IPS DF 4.7 (cell line): ENCODE data around the gene LEMD1.
"Not testable (repeated sequence)": the region's sequence is repeated elsewhere in the genome, so short reads cannot be mapped to it uniquely, and the experiment has no call there.

Source experiments
- DNase-seq: peaks from one replicate; pipeline ENCODE4 v3.0.0-alpha.2; 2013; ENCODE audit warnings: low spot score; ENCODE audit errors: extremely low read depth

The LEMD1 gene

DNA sequence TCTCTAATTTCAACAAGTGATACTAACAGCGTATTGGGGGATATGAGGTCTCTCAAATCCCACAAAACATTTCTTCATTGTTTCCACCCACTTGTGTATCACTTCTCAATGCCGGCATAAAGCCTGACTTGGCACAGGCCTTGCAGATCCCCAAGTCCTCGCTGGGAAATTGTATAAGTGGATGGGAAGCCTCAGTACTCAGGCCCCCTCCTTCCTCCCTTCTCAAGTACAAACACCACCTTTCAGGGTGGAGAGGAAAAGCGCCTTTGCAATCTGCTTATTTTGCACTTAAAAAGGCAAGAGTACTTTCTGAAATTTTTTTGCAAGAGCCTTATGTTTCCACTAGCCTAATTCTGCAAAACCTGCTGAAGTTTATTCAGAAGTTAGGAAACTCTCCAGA is 39.3 kb downstream of the LEMD1 start:
- DNase-seq, result no peak

- no peak for DNase-seq
Measured at GRCh38 chr1:205381305-205381704, 40.6 kb downstream of the LEMD1 start.

GRCh38 chr1:205380882-205381281 is 41.0 kb downstream of the LEMD1 start:
- no peak for DNase-seq

- DNase-seq, result no peak
Measured at GRCh38 chr1:205379056-205379455, 42.8 kb downstream of the LEMD1 start.

DNA sequence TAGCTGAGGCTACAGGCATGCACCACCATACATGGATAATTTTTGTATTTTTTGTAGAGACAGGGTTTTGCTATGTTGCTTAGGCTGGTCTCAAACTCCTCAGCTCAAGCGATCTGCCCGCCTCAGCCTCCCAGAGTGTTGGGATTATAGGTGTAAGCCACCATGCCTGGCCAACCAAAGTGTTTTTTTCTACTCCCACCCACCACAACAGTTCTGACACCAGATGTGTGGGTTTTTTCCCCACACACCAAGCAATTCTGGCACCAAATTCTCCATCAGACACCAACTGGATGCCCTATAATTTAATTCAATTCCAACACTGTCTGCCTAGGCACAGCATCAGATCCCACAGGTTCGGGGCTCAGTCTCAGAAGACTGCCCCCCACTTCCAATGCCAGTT is 44.5 kb downstream of the LEMD1 start:
- DNase-seq, result no peak

DNA sequence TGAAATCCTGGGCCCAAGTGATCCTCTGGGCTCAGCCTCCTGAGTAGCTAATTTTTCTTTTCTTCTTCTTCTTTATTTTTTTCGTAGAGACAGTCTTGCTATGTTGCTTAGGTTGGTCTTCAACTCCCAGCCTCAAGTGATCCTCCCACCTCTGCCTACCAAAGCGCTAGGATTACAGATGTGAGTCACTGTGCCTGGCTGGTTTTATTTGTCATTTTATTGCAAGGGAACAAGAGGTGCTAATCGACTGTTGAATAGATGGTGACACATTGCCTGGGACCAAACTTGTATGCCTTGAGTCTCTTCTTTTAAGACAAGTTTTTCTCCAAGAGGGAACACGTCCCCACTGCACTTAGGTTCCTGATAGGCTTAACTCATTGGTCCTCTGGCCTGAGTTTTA is 45.1 kb downstream of the LEMD1 start:
- no peak for DNase-seq

GRCh38 chr1:205375835-205376545 is 45.9 kb downstream of the LEMD1 start:
- DNase-seq, result no peak

DNA sequence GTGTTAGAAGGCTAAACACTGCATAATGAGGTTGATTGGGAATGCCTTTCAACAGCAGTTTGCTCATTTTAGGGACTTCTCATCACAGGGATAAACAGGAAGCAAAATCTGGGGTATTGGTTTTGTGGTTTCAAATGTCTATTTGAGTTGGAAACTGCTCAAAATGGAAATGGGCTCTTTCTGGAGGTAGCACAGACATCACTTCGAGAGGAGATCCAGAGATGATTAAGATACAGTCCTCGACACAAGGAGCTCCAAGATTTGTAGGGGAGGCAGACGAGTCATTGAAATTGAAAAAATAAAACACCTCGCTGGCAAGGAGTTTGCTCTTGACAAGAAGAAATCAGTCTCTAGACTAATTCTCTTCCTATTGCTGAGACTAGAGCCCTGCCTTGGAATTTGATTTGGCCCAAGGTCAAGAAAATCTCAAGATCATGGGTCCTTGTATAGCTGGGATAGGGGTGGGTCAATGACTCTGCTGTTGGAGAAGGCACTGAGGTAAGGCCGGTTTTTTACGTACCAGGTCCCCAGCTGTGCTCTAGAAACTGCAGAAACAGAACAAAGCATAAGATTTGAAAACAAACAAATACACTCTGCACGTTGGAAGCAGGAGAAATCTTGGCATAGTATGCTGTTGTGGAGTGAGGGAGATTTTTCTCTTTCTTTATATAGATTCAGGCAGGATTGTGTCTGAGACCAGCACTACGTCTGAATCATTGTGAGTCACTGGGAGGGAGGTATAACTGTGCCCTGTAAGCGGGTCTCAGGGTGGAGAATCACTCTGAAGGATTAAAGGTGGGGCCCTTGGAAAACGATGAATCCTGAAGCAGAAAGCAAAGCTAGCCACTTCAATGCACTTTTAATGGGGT is 47.4 kb downstream of the LEMD1 start:
- no peak for DNase-seq

DNA sequence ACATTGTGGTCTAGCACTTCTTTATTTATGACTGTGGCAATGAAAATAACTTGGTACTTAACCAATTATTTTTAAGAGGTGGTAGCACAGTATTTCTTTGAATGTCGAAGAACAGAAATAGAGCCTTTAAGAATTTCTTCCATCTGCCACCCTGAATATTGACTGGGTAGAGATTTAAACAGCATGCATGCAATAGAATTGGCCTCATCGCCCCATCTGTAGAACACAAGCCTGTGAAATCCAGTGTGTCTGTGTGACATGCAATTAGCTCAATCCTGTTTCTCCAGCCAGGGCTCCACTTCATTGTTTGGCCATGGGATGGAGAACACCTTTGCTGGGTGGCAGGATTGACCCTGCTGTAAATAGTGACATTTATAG is 48.1 kb downstream of the LEMD1 start:
- no peak for DNase-seq

DNA sequence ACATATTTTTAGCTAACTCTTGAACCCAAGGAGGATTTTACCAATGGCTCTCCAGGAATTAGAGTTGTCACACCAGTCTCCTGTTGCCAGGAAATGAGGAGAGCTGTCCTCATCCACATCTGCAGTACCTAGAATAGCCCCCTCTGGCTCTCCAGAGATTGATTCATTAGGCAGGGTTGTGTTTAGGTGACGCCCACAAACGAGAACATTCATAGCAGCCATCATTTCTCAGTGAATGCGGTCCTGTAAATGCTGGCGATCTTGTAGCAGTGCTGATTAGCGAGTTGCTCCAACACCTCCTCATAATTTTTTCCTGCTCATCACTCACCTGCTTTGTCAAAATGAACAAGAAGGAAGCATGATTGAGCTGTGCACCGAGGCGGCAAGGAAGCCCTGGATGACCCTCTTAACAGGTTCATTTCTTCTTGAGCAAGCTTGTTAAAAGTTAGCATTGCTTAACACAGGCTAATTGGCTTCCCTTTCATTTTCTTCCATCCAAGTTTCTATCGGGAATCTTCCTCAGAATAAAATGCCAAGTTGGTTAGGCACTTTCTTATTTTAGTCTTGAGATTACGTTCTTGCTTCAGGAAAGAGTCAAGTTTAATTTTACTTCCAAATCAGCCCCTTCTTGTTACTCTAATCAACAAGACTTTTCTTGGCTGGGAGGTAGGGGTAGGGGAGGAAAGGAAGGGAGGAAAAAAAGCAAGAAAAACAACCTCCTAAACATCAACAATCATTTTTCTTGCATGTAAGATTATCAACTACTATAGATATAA is 48.6 kb downstream of the LEMD1 start:
- DNase-seq, result no peak

GRCh38 chr1:205371871-205372660 is 49.8 kb downstream of the LEMD1 start:
- no peak for DNase-seq

- DNase-seq, result no peak
Measured at GRCh38 chr1:205370780-205371179, 51.1 kb downstream of the LEMD1 start.

DNA sequence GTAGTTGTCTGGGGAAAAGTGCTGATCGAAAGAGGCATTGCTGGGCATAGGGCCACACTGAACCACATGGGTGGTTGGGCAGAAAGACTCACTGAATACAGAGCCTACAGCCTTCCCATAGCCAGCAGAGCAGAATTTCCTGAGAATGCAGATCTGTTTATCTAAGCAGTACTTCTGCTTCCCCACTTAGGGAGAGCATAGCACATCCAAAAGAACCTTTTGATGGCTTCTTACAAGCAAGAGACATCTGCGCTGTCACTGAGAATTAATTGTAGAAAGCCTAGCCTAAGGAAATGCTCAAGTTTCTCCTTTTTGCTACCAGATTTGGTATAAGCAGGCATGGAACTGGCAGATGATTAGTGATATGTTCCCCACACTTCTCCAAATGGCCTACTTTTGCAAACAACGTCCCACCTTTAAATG is 52.1 kb downstream of the LEMD1 start:
- no peak for DNase-seq

DNA sequence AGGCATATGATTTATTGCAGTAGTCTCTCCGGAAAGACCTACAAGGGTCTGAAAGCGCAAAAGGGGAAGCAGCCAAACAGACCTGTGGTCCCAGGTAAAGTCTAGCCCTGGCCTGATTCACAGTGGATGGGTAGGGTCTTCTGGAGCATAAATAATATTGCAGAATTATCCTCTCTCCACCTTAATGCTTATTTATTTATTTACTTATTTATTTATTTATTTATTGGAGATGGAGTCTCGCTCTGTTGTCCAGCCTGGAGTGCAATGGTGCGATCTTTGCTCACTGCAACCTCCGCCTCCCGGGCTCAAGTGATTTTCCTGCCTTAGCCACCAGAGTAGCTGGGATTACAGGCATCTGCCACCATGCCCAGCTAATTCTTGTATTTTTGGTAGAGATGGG is 53.4 kb downstream of the LEMD1 start:
- no peak for DNase-seq

DNA sequence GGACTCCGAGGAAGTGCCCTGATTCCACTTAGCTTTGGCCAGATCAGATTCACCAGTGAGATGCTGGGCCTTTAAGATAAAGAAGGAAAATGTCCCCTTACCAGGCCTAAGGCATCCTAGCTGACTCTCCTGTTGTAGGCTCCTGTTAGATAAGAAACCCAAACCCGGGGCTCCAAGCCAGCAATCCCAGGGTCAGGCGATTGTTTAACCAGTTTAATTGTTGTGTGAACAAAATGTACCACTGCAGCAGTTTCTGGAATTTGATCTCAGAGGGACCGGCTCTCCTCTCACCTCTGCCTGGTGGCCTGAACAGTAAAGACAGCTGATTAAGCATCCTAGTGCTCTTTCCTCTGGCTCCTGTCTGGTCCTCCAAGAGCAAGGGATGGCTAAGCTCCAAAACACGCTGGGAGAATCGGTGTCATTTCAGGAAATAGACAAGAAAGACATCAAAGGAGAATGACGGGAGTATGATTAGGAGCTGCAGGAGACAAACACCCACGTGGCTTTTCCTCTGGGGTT is 55.9 kb downstream of the LEMD1 start:
- DNase-seq, result no peak

GRCh38 chr1:205365086-205365485 is 56.8 kb downstream of the LEMD1 start:
- not testable (repeated sequence) for DNase-seq

DNA sequence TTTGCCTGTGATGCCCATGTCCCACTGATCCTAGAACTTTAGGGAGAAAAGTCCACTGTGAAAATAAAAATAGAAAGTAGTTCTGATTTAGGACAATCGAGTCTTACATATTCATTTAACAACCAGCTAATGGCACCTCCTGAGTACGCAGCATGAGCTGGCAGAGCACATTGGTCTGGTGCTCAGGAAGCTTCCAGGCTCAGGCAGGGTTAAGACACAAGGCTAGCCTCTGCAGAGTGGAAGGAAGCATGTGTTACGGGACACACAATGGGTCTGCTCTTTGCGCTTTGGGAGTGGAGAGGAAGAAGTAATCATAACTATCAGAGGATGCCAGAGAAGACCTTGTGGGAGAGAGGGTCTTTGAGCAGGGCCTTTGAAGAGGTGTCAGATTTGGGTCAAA is 61.0 kb downstream of the LEMD1 start:
- DNase-seq, result no peak

DNA sequence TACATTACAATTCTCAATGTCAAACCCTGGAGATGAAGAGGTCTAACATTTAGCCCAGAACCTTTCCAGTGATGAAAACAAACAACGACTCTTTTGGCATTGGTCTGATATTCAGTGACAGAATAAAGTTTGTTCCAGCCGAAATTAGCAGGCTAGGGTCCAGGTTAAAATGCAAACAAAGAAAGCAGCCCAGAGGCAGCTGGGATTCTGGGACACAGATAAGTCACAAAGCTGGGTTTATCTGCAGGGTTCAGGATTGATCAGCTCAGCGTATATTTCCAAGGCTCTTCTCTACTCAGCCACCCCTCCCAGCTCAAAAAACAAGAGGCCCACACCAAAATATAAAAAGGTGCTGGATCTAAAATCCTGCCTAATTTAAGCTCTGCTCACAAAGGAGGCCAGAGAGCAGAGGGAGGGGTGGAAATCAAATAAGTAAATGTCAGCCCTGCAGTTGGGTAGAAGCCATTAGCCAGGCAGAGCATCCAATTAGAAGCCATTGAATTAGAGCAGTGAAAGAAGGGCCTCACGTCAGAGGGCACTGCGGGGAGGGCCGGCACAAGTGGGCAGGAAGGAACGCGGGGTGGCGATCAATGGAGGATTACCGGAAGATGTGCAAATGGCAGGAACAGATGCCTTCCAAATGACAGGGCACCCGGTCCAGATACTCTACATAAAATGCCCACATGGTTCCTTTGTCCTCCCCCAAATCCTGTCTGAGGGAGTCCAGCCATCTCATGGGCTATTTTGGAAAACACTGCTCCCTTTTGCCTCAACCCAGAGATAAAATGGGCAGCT is 61.9 kb downstream of the LEMD1 start:
- no peak for DNase-seq

DNA sequence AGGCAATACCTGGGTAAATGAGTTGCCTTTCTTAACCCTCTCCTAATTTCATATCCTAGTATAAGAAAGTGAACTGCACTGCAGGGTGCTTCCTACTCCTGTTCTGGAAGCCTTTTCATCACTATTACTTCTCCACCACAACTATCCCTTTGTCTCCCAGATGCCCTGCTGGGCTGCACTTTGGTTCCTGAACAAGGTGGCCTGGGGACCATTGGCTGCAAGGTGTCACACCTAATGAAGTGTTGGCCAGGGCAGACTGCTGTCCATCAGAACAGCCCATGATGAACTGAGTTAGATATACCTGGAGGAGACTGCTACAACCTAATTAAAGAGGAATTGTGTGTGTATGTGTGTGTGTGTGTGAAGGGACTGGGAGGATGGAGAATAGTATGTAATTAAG is 63.3 kb downstream of the LEMD1 start:
- DNase-seq, result no peak

- DNase-seq, result no peak
Measured at GRCh38 chr1:205357567-205357966, 64.3 kb downstream of the LEMD1 start.
